GM21447 (cell line): ENCODE results near the gene ORC2.
"Not testable (repeated sequence)": the region's sequence is repeated elsewhere in the genome, so short reads cannot be mapped to it uniquely, and the experiment has no call there.

ENCODE experiments used
- ATAC-seq: cut with Tn5 transposase; IDR thresholded peaks from one replicate; pipeline ENCODE4 v1.9.1; 2021; ENCODE audit not compliant: unreplicated experiment

ORC2 gene

DNA sequence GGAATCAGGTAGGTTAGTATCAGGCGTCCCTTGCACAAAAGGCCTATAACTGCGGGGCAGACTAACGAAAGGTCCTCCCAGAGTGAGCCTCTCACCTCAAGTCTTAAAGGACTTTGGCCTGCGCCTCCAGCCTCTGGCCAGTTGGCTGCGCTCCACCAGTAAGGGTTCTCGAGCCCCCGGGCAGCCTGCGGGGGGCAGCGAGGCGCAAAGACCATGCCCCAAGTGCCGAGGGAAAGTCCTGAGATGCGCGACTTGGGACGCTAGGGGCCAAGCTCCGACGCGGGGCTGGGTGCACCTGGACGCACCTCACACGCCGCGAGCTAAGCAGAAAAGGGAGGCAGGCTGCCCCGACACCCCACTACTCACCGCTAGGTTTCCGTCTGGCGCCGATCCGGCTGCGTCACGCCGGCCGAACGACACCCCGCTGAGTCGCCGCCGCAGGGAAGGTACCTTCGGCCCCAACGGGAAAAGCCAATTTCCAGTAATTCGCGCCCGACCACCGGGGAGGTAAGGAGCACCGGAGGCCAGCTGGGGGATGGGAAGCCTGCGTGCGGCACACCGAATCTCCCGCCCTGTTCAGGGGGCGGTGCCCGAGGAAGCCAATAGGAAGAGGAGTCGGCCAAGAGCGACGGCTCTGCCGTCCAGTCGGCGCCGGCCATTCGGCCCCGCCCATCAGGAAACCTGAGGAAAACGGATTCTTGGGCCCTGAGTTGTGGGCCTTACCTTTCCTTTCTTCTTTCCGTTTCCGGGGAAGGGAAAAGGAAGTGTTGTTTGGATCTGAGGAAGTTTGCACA, at the start of gene ORC2:
Gene ORC2 (minus strand): TSS at position 537 of the 794 bp plus-strand sequence. CDS start 5,537 bp downstream, outside the sequence.
- peak; percentile 90 for ATAC-seq

DNA sequence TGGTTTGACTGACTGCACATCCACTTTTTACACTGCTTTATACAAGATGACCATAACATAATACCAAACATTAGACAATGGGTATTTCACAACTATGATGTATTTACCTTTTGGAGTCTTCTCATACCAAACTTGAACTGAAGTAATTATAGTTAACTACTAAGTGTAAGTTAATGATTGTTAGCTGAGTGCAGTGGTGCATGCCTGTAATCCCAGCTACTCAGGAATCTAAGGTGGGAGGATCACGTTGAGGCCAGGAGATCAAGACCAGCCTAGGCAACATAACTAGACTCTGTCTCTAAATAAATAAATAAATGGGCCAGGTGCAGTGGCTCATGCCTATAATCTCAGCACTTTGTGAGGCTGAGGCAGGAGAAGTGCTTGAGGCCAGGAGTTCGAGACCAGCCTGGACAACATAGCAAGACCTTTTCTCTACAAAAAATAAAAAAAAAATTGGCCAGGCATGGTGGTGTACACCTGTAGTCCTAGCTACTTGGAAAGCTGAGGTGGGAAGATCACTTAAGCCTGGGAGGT, 44.9 kb upstream of the ORC2 start:
- ATAC-seq: no peak

DNA sequence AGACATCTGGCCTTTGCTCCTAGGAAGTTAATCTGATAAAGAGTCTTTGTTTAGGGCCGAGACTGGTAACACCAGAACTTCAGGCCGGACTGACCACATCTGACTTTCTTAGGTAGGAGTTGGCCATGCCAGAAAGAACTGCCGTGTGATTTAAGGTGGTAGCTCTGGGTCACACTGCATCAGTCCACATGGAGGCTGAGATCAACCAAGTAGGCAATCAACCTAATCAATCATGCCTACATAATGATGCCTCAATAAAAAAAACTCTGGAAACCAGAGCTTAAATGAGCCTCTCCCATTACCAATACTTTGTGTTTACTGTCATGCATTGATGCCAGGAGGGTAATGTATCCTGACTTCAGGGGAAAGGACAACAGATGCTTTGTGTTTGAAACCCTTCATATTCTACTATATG, 44.1 kb upstream of the ORC2 start:
- ATAC-seq: no peak

DNA sequence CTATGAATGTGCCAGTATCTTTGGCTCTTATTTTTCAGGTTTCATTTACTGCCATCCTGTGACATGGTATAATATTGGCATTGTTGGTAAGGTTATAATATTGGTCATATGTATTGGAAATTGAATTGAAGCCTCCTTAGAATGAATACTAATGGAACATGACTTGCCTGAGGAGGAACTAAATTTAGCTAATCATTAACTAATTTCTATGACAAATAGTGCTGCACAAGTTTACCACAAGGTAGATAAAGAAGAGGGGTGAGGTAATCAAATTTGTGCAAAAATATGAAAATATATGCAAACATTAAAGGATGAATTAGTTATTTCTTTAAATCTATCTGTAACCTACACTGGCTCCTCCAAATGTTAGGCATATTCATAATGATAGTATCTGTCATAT, 43.2 kb upstream of the ORC2 start:
- ATAC-seq: no peak

DNA sequence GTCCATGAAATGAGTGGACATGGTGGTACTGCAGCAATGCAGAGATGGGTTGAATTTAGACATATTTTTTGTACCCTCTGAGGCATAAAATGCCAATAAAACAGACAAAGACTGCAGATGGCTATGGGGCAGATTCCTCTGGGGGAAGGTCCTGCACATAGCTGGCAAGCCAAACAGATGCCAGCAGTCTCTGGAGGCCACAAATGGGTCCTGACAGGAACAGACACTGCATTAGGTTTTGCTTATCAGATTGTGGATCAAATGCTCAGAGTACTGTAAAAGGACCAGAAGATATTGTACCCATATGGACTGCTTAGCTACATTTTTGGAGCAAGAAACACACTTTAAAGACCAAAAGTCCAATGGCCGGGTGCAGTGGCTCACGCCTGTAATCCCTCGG, 40.9 kb upstream of the ORC2 start:
- ATAC-seq: no peak

DNA sequence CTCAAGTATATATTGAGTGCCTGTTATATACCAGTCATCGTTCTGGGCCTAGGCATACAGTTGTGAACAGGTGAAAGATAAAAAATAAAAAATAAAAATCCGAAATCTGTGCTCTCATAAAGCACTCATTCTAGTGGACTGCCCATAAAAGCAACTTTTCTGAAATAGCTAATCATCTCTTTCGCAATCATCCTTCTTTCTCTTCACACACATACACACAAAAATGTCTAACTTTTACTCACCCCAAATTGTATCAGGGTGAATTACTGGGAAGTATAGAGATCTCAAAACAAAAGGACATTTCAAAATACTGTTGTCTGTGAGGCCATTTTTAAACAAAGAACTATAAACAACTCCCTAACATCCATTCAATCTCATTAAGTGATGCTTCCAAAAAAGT, 29.6 kb upstream of the ORC2 start:
- no peak for ATAC-seq

DNA sequence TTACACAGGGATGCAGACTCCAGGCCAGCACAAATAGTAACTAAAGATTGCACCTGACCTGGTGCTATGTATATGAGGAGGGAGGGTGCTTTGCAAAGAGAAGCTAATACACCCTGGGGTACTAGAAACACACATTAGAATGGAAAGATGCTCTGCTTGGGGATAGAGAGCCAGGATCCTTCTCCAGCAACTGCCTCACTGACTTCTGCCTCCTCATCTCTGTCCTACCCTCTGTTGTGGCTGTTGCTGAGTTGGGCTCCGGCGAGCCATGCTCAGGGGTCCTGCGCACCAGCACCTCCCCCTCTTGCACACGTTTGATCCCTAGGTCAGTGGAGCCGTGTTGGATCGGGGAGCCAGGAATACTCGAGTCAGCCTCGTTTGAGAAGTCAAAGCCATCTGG, 23.7 kb upstream of the ORC2 start:
- ATAC-seq: no peak

DNA sequence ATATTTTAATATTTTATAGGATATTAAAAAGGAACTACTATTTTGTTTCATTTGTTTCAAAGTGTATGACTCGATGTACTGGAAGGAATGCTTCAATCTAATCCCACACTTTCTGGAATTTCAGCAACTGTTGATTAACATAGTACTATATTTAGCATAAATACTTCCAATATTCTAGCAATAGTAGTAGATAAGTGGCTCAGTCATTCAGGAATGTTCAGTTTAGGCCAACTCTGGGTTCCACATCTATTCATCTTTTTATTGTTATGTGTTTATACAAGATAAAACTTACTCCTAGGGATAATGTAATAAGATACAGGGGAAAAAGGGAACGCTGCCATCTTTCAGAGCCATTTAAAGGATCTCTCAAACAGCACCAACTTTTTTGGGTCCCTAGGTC, 22.3 kb upstream of the ORC2 start:
- no peak for ATAC-seq

DNA sequence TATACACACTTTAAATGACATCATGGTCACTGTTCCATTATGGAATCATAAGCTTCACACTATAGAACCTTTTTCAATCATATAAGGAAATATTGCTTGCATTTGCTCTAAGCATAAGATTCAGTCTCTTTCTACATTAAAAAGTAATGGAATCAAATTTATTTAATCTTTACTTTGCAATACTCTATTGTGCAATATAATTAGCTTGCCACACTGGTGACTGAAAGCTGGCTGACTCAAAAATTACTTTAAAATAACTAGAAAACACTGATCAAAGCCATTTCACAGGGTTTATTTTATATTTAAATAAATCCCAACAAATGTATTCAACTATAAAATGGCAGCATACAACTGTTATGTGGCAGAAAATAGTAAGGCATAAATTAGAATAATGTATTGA, 13.2 kb upstream of the ORC2 start:
- no peak for ATAC-seq

DNA sequence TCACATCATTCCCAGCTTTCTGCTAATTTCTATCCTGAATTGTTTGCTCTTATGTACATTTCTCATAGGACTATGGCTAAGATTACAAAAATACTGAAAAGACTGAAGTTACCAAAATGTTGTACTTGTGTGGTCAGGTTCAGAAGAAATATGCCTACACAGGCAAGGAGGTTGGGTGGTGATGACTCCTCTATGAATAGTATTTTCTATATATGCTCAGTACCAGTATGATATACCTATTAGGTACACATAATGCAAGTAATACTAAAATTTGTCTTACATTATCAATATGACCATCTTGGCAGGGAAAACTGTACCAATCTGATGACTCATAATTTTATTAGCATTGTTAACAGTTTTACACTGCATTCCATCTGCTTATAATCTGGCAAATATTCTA, 12.2 kb upstream of the ORC2 start:
- no peak for ATAC-seq

DNA sequence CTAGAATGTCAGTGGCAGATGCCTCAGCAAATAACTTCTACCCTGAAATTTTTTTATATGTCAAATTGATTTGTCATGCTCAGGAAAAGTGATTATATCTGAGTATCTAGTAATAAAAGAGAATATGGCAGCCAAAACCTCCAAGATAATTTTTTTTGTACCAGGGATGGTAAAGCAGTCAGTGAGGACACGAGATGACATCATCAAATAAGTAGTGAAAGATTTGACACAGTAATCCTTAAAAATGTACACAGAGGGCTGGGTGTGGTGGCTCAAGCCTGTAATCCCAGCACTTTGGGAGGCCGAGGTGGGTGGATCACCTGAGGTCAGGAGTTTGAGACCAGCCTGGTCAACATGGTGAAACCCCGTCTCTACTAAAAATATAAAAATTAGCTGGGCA, 6.6 kb upstream of the ORC2 start:
- not testable (repeated sequence) for ATAC-seq

DNA sequence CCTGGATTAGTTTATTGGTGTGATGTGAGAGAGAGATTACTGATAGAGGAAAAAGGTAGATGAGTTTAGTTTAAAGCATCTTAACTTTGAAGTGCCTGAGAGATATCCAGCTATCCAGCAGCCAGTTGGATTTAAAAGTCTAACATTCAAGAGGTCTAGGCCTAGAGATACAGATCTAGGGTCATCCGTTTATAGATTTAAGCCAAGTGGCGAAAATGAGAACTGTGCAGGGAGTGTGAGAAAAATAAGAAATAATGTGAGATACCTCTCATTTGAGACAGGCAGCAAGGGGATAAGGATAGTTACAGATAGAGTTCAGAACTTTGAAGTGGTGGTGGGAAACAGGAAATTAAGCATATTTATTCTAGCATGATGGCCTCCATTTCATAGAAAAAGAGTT, 5.3 kb upstream of the ORC2 start:
- ATAC-seq: no peak

DNA sequence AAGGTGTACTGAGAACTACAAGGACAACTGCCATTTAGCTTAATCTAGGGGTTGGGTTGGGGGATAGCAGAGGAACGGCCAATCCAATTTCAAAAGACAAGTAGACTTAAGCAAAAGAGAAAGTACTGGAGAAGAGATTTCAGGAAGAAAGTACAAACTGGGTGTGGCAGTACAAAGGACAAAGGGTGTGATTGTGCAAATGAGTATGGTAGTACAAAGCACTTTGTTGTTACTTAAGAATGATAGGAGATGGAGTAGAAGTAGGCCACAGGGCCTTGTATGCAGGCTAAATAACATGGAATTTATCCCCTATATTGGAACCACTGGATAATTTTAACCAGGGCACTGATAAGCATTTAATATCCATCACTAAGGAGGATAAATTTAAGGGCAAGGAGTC, 4.7 kb upstream of the ORC2 start:
- ATAC-seq: no peak

DNA sequence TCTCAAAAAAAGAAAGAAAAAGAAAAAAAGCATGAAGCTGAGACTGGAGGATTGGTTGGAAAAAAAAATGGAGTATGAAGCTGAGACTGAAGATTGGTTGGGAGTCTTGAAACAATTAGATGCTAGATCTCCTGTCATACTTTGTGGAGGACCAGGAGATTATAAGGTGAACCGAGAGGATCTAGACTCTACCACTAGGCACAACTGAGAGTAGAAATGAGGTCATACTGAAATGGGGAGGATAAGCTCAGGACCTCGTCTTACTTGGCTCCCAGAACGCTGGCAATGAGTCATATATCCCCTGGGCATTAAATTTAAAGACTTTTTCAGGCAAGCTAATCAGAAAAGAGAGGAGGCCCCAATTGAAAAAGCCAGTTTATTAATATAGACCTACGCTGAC, 3.3 kb upstream of the ORC2 start:
- no peak for ATAC-seq

DNA sequence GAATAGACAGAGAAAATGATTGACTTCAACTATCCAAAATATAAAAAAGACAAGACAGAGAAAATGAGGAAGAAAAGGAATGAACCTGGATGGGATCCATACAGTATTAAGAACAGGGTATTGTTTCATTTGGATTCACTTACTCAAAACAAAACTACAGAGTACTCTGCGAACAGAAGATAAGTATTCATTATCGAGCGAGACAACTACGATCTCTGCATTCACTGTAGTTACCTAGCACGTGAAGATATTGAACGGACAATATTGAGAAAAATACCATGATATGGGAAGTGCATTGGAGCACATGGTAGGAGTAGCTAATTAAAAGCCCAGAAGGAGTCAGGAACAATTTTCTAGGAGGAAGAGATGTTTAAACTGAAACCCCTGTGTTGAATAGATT, 1.0 kb upstream of the ORC2 start:
- no peak for ATAC-seq

DNA sequence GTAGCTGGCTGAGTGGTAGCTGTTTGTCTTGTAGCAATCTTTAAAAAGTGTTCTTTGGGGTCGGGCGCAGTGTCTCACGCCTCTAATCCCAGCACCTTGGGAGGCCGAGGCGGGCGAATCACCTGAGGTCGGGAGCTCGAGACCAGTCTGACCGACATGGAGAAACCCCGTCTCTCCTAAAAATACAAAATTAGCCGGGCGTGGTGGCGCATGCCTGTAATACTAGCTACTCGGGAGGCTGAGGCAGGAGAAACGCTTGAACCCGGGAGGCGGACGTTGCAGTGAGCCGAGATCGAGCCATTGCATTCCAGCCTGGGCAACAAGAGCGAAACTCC, 425 bp upstream of the ORC2 start:
- ATAC-seq: not testable (repeated sequence)

DNA sequence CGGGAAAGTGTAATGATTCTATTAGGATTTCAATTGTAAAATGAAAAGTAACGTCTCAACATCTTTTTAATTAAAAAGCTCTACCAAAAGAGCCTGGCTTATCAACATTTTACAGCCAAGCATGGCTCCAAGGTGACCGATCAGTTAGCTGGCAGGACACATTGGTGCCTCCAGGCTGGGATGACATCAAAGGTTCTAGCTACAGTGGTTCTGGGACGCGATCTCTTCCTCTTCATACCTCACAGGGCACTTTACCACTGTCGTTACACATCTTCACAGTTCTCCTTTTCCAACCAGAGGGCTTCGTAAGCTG, 693 bp downstream of the ORC2 start:
- ATAC-seq: peak; percentile 20

DNA sequence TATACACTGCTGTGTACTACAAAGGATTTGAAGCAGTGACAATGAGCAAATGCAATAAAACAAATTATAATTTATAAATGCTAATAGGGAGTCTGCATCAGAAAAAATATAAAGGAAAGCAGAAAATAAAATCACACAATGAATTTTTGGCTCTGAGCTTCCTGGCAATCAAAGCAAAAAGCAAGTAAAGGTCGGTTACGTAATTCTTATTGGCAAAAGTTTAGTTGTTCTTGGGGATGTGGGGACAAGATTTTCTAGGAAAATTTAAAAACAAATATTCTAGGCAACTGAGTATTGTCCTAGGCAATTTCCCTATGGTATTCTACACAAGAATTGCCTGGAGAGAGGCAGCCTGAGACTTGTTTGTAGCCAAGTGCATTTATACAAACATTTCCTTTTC, 1.8 kb downstream of the ORC2 start:
- no peak for ATAC-seq

DNA sequence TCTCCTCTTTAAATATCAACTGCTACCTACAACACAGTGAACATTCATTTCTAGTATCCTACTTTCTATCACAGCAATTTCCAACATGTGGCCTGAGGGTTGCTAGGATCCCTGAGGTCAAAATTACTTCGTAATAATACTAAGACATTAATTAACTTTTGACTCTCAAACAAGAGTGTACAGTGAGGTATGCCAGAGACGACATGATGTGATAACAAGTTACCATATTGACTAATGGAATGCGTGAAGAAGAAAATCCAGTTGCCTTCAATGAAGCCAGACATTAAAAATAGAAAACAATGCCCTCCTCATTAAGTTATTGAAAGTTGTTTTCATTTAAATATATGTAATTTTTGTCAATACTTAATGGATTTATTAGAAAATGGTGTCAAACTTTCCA, 13.1 kb downstream of the ORC2 start:
- no peak for ATAC-seq

DNA sequence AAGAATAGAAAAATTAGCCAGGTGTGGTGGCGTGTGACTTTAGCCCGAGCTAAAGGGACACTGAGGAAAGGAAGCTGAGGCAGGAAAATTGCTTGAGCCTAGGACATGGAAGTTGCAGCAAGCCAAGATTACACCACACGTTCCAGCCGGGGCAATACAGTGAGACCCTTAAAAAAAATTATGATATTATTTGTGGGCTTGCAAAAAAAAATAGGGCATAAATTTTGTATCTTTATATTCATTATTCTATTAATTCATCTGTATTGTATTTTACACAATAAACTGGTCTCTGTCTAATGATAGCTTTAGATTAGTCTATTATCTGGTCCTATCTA, 18.1 kb downstream of the ORC2 start:
- no peak for ATAC-seq

DNA sequence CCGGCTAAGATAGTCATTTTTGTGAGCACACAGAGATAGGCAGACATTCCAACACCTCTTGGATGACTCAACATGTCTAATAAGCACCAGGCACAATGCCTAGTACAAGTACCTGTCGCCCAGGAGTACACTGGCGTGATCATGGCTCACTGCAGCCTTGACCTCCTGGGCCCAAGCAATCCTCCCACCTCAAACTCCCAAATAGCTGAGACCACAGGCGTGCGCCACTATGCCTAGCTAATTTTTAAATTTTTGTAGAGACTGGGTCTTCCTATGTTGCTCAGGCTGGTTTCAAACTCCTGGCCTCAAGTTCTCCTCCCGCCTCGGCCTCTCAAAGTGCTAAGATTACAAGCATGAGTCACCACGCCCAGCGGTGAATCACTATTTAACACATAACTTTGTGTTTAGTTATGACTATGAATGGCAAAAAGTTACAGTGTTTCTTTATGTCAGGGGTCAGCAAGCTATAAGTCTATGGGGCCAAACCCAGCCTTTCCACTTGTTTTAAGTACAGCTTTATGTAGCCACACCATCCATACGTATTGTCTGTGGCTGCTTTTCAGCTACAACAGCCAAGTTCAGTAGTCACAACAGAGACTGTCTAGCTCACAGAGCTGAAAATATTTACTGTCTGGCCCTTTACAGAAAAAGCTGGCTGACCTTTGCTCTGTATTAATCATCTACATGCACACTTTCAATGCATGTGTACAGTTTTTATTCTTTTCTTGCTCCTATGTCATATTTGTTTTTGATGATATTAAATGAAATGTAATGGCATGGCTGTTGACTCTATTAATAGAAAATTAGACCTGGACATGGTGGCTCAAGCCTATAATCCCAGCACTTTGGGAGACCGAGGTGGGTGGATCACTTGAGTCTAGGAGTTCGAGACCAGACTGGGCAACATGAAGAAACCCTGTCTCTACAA, 18.7 kb downstream of the ORC2 start:
- ATAC-seq: no peak

DNA sequence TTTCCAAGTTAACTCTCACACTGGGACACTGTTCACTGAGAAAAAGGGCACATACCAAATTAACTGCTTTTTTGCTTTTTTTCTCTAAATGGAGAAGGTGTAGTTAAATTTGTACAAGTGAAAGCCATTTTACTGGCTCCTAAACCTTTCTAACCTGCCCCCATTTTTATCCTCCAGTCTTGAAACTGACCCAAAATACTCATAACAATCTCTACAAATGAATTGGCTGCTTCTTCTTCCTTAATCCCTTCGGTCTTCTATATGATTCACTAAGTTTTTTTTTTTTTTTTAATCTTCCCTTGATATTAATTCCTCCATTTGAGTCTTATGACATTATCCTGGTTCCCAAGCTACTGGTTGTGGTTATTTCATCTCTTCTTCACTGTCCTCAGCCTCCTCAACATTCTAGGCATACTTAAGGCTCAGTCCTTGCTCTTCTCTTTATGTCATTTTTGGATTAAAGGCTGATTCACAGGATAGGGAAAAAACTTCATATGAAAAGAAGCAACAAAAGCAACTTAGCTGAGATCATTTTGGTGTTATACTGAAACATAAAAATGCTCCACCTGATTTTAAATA, 19.8 kb downstream of the ORC2 start:
- ATAC-seq: no peak
